ENCODE data around the gene DMWD.
"Not testable (repeated sequence)": the region's sequence is repeated elsewhere in the genome, so short reads cannot be mapped to it uniquely, and the experiment has no call there.

DMWD gene

DNA sequence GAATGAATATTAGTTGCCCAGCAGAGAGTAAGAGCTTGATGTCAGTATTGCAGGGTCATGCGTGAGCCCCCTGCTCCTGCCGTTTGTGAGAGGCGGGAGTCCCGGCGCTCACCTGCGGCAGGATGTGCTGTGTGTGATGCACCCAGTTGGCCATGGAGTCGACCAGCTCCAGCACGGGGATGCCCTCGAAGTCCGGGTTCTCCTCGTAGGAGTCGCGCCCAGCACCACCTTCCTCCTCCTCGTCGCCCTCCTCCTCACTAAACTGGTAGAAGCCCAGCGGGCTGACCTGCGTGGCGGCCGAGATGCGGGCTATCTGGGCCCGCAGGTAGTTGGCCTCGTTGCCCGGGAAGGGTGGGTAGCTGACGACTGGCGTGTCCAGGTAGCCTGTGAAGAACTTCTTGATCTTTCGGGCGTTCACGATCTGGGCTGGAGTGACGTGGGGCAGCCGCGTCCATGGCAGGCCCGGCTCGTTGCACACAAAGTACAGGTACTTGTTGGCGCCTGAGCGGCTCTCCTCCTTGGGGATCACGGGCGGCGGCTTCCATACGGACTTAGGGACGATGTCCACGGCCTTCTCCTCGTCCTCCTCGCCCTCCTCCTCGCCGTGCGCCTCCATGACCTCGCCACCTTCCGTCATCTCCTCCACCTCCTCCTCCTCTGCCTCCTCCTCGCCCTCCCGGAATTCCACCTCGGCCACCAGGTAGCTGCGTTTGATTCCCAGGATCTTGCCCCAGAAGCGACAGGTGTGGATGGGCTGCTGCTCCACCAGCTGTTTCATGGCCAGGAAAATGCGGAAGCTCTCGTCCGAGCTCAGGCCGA lies 11.7 kb upstream of the DMWD start:
- H3K27ac ChIP-seq (ENCODE audit: low read length), result no peak overlapping the region
- no peaks in the 10 kb centered on the region for H4K20me1 ChIP-seq (ENCODE audit: insufficient read depth, low read length)
- H3K4me2 ChIP-seq (ENCODE audit: insufficient read depth, low read length), result no peak overlapping the region
- no peak overlapping the region for H2AFZ ChIP-seq (ENCODE audit: low read depth, low read length)
- no peak overlapping the region for H3K9ac ChIP-seq (ENCODE audit: low read depth, low read length)
- no peak for TF ChIP-seq EZH2 (IDR thresholded peaks at IDR 0.05; ENCODE audit: borderline replicate concordance, low read depth, low read length, severe bottlenecking)
- TF ChIP-seq, protein P1, sequence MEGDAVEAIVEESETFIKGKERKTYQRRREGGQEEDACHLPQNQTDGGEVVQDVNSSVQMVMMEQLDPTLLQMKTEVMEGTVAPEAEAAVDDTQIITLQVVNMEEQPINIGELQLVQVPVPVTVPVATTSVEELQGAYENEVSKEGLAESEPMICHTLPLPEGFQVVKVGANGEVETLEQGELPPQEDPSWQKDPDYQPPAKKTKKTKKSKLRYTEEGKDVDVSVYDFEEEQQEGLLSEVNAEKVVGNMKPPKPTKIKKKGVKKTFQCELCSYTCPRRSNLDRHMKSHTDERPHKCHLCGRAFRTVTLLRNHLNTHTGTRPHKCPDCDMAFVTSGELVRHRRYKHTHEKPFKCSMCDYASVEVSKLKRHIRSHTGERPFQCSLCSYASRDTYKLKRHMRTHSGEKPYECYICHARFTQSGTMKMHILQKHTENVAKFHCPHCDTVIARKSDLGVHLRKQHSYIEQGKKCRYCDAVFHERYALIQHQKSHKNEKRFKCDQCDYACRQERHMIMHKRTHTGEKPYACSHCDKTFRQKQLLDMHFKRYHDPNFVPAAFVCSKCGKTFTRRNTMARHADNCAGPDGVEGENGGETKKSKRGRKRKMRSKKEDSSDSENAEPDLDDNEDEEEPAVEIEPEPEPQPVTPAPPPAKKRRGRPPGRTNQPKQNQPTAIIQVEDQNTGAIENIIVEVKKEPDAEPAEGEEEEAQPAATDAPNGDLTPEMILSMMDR (IDR thresholded peaks at IDR 0.05; ENCODE audit: borderline replicate concordance, extremely low read depth, low read length, poor library complexity, severe bottlenecking), result no peak
- DNase-seq (no peak), ATAC-seq (ENCODE audit: insufficient read depth, low read depth) (no peak)
- no peak overlapping the region for H3K4me3 ChIP-seq (ENCODE audit: low read depth in 1 of 2, low read length in 2 of 2)
- peaks cover 4% of the 10 kb centered on the region for H3K4me1 ChIP-seq (ENCODE audit: insufficient read depth, low read length)
- H3K36me3 ChIP-seq (ENCODE audit: insufficient read depth, low read length), result no peaks in the 10 kb centered on the region
- H3K9me3 ChIP-seq (ENCODE audit: insufficient read depth, low read length, severe bottlenecking), result no peaks in the 10 kb centered on the region
- no peaks in the 10 kb centered on the region for H3K79me2 ChIP-seq (ENCODE audit: insufficient read depth, low read length)
- no peaks in the 10 kb centered on the region for H3K27me3 ChIP-seq (ENCODE audit: insufficient read depth, low read length, poor library complexity)

DNA sequence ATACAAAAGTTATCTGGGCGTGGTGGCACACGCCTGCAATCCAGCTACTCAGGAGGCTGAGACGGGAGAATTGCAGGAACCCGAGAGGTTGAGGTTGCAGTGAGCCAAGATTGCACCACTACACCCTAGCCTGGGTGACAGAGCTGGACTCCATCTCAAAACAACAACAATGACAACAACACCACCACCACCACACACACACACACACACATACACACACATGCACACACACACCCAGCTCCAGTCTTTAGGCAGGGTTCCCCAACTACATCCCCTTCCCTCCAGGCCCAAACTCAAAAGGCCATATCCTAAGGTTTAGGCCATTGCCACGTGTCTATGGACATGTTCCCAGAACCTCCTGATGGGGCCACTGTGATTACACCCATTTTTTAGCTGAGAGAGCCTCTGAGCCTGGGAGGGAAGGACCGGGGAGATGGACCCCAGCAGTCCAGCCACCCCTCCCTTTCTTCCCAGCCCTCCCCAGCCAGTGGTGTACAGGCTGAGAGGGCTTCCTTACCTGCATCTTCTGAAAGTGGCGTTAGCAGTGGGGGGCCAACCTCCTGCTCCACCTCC lies 9.0 kb upstream of the DMWD start:
- Histone ChIP-seq H3K79me2 (ENCODE audit: insufficient read depth, low read length) (no peaks in the 10 kb centered on the region), H3K9me3 (ENCODE audit: insufficient read depth, low read length, severe bottlenecking) (no peaks in the 10 kb centered on the region), H4K20me1 (ENCODE audit: insufficient read depth, low read length) (no peaks in the 10 kb centered on the region), H3K9ac (ENCODE audit: low read depth, low read length) (no peak overlapping the region), H3K27me3 (ENCODE audit: insufficient read depth, low read length, poor library complexity) (no peaks in the 10 kb centered on the region), H2AFZ (ENCODE audit: low read depth, low read length) (no peak overlapping the region), H3K36me3 (ENCODE audit: insufficient read depth, low read length) (no peaks in the 10 kb centered on the region), H3K4me3 (ENCODE audit: low read depth in 1 of 2, low read length in 2 of 2) (no peak overlapping the region), H3K27ac (ENCODE audit: low read length) (no peak overlapping the region), H3K4me1 (ENCODE audit: insufficient read depth, low read length) (peaks cover 9% of the 10 kb centered on the region), H3K4me2 (ENCODE audit: insufficient read depth, low read length) (no peak overlapping the region)
- TF ChIP-seq, protein P1 (IDR thresholded peaks at IDR 0.05; ENCODE audit: borderline replicate concordance, extremely low read depth, low read length, poor library complexity, severe bottlenecking), result no peak
- no peak for TF ChIP-seq EZH2 (IDR thresholded peaks at IDR 0.05; ENCODE audit: borderline replicate concordance, low read depth, low read length, severe bottlenecking)
- ATAC-seq (ENCODE audit: insufficient read depth, low read depth), result no peak
- DNase-seq, result no peak

DNA sequence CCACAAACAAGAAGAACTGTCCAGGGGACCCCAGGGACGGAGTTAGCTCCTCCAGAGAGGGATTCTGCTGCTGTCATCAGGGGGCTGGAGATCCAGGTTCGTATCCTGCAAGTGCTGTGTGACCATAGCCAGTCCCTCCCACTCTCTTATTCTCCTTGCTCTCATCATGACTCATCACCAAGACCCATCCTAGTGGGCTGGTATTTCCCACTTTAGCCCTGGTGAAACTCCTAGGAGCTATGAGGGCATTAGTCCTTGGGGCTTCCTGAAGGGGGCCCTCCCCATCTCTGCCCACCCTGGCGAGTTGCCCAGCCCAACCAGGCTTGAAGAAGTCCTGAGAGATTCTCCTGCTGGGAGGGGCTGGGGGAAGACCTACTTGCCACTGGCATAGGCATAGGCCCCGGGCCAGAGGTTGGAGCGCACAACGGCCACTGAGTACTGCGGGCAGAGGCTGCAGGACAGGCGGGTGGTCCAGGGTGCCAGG lies 7.5 kb upstream of the DMWD start:
- no peak overlapping the region for H3K4me3 ChIP-seq (ENCODE audit: low read depth in 1 of 2, low read length in 2 of 2)
- no peak overlapping the region for H3K9ac ChIP-seq (ENCODE audit: low read depth, low read length)
- H3K27me3 ChIP-seq (ENCODE audit: insufficient read depth, low read length, poor library complexity), result no peaks in the 10 kb centered on the region
- TF ChIP-seq, protein P1 (IDR thresholded peaks at IDR 0.05; ENCODE audit: borderline replicate concordance, extremely low read depth, low read length, poor library complexity, severe bottlenecking), result no peak
- no peak for TF ChIP-seq EZH2 (IDR thresholded peaks at IDR 0.05; ENCODE audit: borderline replicate concordance, low read depth, low read length, severe bottlenecking)
- H4K20me1 ChIP-seq (ENCODE audit: insufficient read depth, low read length), result no peaks in the 10 kb centered on the region
- DNase-seq (no peak), ATAC-seq (ENCODE audit: insufficient read depth, low read depth) (no peak)
- H3K36me3 ChIP-seq (ENCODE audit: insufficient read depth, low read length), result no peaks in the 10 kb centered on the region
- no peak overlapping the region for H2AFZ ChIP-seq (ENCODE audit: low read depth, low read length)
- H3K27ac ChIP-seq (ENCODE audit: low read length), result no peak overlapping the region
- H3K79me2 ChIP-seq (ENCODE audit: insufficient read depth, low read length), result no peaks in the 10 kb centered on the region
- peaks cover 9% of the 10 kb centered on the region for H3K4me1 ChIP-seq (ENCODE audit: insufficient read depth, low read length)
- H3K4me2 ChIP-seq (ENCODE audit: insufficient read depth, low read length), result no peak overlapping the region
- H3K9me3 ChIP-seq (ENCODE audit: insufficient read depth, low read length, severe bottlenecking), result no peaks in the 10 kb centered on the region

DNA sequence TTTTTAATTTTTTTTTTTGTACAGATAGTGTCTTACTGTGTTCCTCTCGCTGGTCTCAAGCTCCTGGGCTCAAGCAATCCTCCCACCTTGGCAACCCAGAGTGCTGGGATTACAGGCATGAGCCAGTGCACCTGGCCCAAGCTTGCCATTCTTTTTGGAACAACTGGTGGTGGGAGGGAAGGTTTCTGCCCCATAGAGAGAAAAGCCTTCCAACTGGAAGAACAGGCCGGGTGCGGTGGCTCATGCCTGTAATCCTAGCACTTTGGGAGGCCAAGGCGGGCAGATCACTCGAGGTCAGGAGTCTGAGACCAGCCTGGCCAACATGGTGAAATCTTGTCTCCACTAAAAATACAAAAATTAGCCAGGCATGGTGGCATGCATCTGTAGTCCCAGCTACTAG lies 6.9 kb upstream of the DMWD start:
- H3K79me2 ChIP-seq (ENCODE audit: insufficient read depth, low read length); H2AFZ ChIP-seq (ENCODE audit: low read depth, low read length); H3K27me3 ChIP-seq (ENCODE audit: insufficient read depth, low read length, poor library complexity); H3K27ac ChIP-seq (ENCODE audit: low read length); DNase-seq; ATAC-seq (ENCODE audit: insufficient read depth, low read depth); H3K9ac ChIP-seq (ENCODE audit: low read depth, low read length); H3K9me3 ChIP-seq (ENCODE audit: insufficient read depth, low read length, severe bottlenecking); H3K4me1 ChIP-seq (ENCODE audit: insufficient read depth, low read length); H3K4me2 ChIP-seq (ENCODE audit: insufficient read depth, low read length); H3K36me3 ChIP-seq (ENCODE audit: insufficient read depth, low read length); H4K20me1 ChIP-seq (ENCODE audit: insufficient read depth, low read length); H3K4me3 ChIP-seq (ENCODE audit: low read depth in 1 of 2, low read length in 2 of 2): not testable (repeated sequence)
